Astrocyte of the cerebellum (primary cell): ENCODE results near the gene CDH16.
"Not testable (repeated sequence)": the region's sequence is repeated elsewhere in the genome, so short reads cannot be mapped to it uniquely, and the experiment has no call there.

Experiments
- DNase-seq: peaks from one replicate; pipeline ENCODE4 v3.0.0-alpha.2; 2011; ENCODE audit warnings: low read depth
- H3K4me3 ChIP-seq: 2 replicates; pipeline ENCODE4 v1.5.1; 2011; ENCODE audit warnings: mild to moderate bottlenecking, low read depth, low read length, moderate library complexity
- in situ Hi-C: cut with HindIII; loops from 2 replicates; pipeline ENCODE4 v1.10.0; 2017; ENCODE audit warnings: low sequenced_read_pairs
- TF ChIP-seq, protein P1 (sequence below): IDR thresholded peaks from 2 replicates; pipeline ENCODE4 v1.5.1; 2012; ENCODE audit warnings: low read length, low read depth, moderate library complexity, mild to moderate bottlenecking; ENCODE audit errors: missing control alignments

The CDH16 gene

DNA sequence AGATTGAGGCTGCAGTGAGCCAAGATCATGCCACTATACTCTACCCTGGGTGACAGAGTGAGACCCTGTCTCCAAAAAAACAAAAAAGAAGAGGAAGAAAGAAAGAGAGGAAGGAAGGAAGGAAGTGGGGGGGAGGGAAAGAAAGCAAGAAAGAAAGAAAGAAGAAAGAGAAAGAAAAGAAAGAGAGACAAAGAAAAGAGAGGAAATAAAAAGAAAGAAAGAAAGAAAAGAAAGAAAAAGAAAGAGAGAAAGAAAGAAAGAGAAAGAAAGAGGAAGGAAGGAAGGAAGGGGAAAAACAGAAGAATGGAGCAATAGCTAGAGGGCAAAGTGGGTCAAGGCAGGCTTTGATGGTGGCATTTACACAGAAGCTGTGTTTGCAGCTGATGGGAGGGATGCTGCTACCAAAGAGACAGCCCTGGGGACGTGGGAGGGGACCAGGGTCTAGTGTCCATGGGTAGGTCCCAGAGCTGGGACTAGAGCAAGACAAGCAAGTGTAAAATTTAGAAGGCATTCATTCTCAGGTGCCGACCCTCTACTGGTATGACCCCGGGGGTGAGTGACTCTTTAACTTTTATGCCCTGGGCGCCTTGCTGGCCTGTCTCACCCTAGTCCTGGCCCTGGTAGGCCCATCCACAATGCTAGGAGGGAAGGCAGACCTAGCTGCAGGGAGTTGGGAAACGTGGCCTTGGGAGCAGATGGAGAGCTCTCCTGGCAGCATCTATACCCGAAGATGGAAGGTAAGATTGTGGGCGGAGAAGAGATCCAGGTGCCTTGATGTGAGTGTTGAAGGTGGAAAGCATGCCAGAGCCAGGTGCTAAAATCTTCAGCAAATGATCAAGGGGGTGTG is 40.4 kb upstream of the CDH16 start:
- TF ChIP-seq, protein P1, sequence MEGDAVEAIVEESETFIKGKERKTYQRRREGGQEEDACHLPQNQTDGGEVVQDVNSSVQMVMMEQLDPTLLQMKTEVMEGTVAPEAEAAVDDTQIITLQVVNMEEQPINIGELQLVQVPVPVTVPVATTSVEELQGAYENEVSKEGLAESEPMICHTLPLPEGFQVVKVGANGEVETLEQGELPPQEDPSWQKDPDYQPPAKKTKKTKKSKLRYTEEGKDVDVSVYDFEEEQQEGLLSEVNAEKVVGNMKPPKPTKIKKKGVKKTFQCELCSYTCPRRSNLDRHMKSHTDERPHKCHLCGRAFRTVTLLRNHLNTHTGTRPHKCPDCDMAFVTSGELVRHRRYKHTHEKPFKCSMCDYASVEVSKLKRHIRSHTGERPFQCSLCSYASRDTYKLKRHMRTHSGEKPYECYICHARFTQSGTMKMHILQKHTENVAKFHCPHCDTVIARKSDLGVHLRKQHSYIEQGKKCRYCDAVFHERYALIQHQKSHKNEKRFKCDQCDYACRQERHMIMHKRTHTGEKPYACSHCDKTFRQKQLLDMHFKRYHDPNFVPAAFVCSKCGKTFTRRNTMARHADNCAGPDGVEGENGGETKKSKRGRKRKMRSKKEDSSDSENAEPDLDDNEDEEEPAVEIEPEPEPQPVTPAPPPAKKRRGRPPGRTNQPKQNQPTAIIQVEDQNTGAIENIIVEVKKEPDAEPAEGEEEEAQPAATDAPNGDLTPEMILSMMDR = no peak
- no peak for DNase-seq
- in situ Hi-C loops = no loop called here
- no peak overlapping the region for H3K4me3 ChIP-seq

DNA sequence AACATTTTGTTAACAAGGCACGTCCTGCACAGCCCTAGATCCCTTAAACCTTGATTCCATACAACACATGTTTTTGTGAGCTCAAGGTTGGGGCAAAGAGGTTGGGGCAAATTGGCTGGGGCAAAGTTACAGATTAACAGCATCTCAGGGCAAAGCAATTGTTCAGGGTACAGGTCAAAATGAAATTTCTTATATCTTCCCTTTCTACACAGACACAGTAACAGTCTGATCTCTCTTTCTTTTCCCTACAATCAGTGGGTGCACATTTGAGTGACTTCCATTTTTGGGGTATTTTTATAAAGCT is 37.4 kb upstream of the CDH16 start:
- in situ Hi-C loops, DNase-seq: not testable (repeated sequence)

GRCh38 chr16:66955363-66956153 is 36.9 kb upstream of the CDH16 start:
- DNase-seq, H3K4me3 ChIP-seq, in situ Hi-C loops: not testable (repeated sequence)

More for the DNA sequence above, 37.4 kb upstream of the CDH16 start:
- not testable (repeated sequence) for H3K4me3 ChIP-seq

DNA sequence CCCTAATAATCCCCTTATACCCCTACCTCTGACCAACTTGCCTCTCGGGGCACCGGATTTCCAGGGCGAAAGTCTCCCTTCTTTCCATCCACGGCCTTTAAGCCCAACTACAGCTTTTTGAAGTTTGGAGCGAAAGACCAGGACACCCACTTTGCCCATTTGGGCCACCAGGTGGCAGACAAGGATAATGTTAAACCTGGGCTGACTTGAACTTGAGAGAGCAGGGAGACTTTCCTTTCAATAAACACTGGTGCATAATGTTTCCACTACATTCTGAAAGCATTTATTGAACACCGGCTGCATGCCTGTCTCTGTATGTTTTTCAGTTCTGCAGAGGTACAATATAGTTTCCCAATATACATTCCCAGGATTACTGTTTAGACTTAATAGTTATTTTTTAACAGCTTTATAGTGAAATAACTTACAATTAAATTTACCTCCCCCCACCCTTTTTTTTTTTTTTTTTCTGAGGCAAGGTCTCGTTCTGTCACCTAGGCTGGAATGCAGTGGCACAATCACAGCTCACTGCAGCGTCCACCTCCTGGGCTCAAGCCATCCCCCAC is 35.5 kb upstream of the CDH16 start:
- in situ Hi-C loops = no loop called here
- H3K4me3 ChIP-seq = no peak overlapping the region
- DNase-seq = peak; percentile 55
- TF ChIP-seq, protein P1 = peak; percentile 88

GRCh38 chr16:66953462-66954096 is 34.9 kb upstream of the CDH16 start:
- in situ Hi-C loops = no loop called here
- no peak overlapping the region for H3K4me3 ChIP-seq
- TF ChIP-seq, protein P1 = no peak
- no peak for DNase-seq

DNA sequence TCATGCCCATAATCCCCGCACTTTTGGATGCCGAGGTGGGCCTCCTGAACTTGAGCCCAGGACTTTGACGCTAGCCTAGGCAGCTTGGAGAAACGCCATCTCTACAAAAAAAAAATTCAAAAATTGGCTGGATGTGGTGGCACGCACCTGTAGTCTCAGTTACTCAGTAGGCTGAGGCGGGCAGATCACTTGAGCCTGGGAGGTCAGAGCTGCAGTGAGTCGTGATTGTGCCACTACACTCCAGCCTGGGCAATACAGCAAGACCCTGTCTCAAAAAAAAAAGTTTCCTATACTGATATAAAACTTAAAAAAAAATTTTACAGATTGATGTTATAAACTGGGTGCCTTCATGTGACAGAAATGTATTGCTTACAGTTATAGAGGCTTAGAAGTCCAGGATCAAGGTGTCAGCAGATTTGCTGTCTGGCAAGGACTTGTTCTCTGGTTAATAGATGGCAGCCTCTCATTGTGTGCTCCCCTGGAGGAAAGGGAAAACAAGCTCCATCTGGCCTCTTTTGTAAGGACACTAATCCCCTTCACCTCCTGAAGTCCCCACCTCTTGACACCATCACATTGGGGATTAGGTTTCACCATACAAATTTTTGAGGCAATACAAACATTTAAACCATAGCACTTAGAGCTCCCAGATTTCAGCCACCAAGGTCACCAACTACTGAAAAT is 33.9 kb upstream of the CDH16 start:
- H3K4me3 ChIP-seq = no peak overlapping the region
- in situ Hi-C loops = no loop called here
- no peak for DNase-seq
- TF ChIP-seq, protein P1 = no peak

GRCh38 chr16:66950971-66951790 is 32.5 kb upstream of the CDH16 start:
- DNase-seq = no peak
- TF ChIP-seq, protein P1 = no peak
- H3K4me3 ChIP-seq = no peak overlapping the region
- in situ Hi-C loops = no loop called here
